Glomerular visceral epithelial cell (primary cell): ENCODE data around the gene MAB21L3.

ENCODE experiments used
- DNase-seq: peaks from one replicate; pipeline ENCODE4 v3.0.0-alpha.2; 2016; ENCODE audit errors: extremely low spot score

MAB21L3 gene

GRCh38 chr1:116110567-116111523 lies at the start of gene MAB21L3:
Gene MAB21L3, plus strand, starts transcription at chr1:116111399. Its CDS starts 1,217 bp downstream, at chr1:116112616.
- DNase-seq: peak; percentile 28

GRCh38 chr1:116062201-116062600 lies 49.0 kb upstream of the MAB21L3 start:
- no peak for DNase-seq

GRCh38 chr1:116064616-116065015 lies 46.6 kb upstream of the MAB21L3 start:
- peak; percentile 10 for DNase-seq

GRCh38 chr1:116066868-116067565 lies 44.2 kb upstream of the MAB21L3 start:
- no peak for DNase-seq

- DNase-seq: peak; percentile 4
Observed at GRCh38 chr1:116067566-116067890, 43.7 kb upstream of the MAB21L3 start.

GRCh38 chr1:116075575-116075974 lies 35.6 kb upstream of the MAB21L3 start:
- no peak for DNase-seq

- DNase-seq: peak; percentile 45
Observed at GRCh38 chr1:116075990-116076389, 35.2 kb upstream of the MAB21L3 start.

- peak; percentile 3 for DNase-seq
Observed at GRCh38 chr1:116076831-116077230, 34.4 kb upstream of the MAB21L3 start.

GRCh38 chr1:116078699-116079223 lies 32.4 kb upstream of the MAB21L3 start:
- DNase-seq: no peak

GRCh38 chr1:116087628-116088027 lies 23.6 kb upstream of the MAB21L3 start:
- no peak for DNase-seq

GRCh38 chr1:116089870-116090269 lies 21.3 kb upstream of the MAB21L3 start:
- DNase-seq: no peak

GRCh38 chr1:116091083-116091482 lies 20.1 kb upstream of the MAB21L3 start:
- no peak for DNase-seq

GRCh38 chr1:116092752-116093489 lies 18.3 kb upstream of the MAB21L3 start:
- no peak for DNase-seq

- DNase-seq: no peak
Observed at GRCh38 chr1:116095027-116095426, 16.2 kb upstream of the MAB21L3 start.

- DNase-seq: no peak
Observed at GRCh38 chr1:116096013-116096618, 15.1 kb upstream of the MAB21L3 start.

- no peak for DNase-seq
Observed at GRCh38 chr1:116097626-116098025, 13.6 kb upstream of the MAB21L3 start.

- DNase-seq: no peak
Observed at GRCh38 chr1:116099379-116099778, 11.8 kb upstream of the MAB21L3 start.

- DNase-seq: no peak
Observed at GRCh38 chr1:116099919-116100318, 11.3 kb upstream of the MAB21L3 start.

GRCh38 chr1:116104667-116105066 lies 6.5 kb upstream of the MAB21L3 start:
- DNase-seq: no peak

- DNase-seq: no peak
Observed at GRCh38 chr1:116105996-116106395, 5.2 kb upstream of the MAB21L3 start.

- no peak for DNase-seq
Observed at GRCh38 chr1:116106646-116107045, 4.6 kb upstream of the MAB21L3 start.

- no peak for DNase-seq
Observed at GRCh38 chr1:116107371-116107770, 3.8 kb upstream of the MAB21L3 start.
